Astrocyte of the hippocampus (primary cell): ENCODE data around the gene KANSL1L.

Experiments
- DNase-seq: peaks from one replicate; pipeline ENCODE4 v3.0.0; 2011; ENCODE audit warnings: low read depth, low spot score

Gene KANSL1L

DNA sequence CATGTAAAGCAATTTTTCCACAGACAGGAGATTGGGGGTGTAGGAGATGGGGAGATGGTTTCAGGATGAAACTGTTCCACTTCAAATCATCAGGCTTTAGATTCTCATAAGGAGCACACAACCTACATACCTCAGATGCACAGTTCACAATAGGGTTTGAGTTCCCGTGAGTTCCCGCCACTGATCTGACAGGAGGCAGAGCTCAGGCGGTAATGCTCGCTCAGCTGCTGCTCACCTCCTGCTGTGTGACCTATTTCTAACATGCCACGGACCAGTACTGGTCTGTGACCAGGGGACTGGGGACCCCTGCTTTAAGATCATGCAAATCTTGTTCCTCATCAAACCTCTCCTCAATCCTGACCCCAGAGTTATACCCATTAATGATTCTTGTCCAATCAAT lies 98.7 kb downstream of the KANSL1L start:
- DNase-seq = no peak

DNA sequence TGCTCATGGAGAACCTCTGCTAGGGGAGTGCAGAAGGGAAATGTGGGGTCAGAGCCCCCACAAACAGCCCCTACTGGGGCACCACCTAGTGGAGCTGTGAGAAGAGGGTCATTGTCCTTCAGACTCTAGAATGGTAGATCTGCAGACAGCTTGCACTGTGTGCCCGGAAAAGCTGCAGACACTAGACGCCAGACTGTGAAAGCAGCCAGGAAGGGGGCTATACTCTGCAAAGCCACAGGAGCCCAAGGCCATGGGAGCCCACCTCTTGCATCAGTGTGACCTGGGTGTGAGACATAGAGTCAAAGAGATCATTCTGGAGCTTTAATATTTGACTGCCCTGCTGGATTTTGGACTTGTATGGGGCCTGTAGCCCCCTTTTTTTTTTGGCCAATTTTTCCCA lies 107.9 kb downstream of the KANSL1L start:
- no peak for DNase-seq

DNA sequence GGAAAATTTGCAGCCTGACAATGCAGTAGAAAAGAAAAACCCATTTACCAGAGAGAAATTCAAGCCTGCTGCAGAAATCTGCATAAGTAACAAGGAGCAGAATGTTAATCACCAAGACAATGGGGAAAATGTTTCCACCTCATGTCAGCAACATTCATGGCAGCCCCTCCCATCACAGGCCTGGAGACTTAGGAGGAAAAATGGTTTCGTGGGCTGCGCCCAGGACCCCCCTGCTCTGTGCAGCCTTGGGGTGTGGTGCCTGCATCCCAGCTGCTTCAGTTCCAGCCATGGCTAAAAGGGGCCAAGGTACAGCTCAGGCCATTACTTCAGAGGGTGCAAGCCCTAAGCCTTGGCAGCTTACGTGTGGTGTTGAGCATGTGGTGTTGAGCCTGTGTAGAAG lies 115.4 kb downstream of the KANSL1L start:
- no peak for DNase-seq

DNA sequence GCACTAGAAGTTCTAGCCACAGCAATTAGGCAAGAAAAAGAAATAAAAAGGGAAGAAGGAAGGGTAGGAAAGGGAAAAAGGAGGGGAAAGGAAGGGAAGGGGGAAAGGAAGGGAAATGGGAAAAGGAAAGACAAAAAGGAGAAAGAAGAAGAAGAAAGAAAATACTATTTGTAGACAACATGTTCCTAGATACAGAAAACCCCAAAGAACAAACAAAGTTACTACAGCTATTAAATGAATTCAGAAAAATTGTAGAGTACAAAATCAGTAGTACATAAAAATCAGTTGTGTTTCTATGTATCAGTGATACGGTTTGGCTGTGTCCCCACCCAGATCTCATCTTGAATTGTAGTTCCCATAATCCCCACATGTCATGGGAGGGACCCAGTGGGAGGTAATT lies 116.5 kb downstream of the KANSL1L start:
- DNase-seq = no peak

DNA sequence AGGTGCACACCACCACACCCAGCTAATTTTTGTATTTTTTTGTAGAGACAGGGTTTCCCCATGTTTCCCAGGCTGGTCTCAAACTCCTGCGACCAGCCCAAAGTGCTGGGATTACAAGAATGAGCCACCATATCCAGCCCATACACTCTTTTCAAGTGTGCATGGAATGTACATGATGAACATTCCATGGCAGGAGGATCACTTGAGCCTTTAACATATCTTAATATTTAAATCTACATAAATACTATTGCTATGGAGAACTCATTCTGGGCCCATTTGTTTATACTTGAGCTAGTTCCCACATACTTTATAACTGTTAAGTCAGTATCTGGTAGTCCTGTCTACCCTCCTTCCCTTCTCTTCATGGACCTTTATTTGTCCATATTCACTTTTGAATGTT lies 120.3 kb downstream of the KANSL1L start:
- no peak for DNase-seq

DNA sequence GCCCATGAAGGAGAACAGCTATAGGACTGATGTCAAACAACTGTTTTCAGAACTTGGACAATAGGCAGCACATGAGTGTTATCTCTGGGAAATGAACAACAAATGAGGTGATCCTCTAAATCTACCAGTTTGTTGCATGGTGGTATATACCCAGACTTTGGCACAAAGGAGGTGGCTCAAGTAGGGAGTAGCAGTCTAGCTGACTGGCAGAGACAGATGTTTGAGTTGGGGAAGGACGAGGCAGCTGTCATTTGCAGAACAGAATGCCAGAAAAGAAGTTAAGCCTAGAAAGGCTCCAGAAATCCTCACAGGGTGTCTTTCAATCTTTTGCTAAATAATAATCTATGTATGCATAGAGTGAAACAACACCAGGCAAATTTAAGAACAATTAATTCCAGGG lies 121.4 kb downstream of the KANSL1L start:
- DNase-seq = no peak

DNA sequence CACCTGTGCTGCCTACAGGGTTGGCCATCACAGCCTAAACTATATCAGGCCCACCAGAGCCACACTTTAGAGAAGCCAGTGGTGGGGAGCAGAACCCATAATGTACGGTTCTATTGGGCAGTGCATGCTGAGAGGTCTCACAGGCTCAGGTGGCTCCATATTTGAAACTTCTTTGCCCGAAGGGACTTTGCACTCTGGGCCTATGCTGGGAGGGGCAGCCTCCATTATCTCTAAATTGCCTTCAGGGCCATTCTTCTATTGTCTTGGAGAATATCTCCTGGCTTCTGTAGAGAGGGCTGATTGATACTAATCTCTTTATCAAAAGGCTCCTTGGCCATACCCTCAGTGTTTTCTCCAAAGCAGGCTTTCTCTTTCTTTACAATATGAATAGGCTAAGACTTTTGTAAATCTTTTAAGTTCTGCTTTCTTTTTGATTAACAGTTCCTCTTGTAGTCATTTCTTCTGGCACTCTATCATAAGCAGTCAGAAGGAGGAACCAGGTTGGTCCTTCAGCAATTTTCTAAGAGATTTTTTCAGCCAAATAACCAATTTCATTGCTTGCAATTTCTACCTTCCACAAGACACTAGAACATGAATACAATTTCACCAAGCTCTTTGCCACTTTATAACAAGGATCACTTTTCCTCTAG lies 124.2 kb downstream of the KANSL1L start:
- DNase-seq = no peak

DNA sequence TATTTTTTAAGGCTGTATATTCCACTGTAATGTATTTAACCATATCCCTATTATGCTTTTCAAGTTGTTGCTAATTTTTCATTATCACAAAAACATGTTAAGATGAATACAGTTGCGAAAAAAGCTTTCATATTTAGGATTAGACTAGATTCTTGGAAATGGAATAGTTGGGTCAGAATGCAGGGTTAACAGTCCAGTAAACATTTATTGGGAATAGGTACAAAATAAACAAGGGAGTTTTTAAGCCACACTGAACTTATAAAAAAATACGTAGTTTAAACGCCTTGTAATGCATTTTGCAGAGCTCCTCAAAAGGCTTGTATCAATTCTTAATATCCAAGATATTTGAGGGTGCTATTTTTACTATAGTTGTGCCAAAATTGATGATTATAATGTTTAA lies 133.1 kb downstream of the KANSL1L start:
- DNase-seq = no peak

DNA sequence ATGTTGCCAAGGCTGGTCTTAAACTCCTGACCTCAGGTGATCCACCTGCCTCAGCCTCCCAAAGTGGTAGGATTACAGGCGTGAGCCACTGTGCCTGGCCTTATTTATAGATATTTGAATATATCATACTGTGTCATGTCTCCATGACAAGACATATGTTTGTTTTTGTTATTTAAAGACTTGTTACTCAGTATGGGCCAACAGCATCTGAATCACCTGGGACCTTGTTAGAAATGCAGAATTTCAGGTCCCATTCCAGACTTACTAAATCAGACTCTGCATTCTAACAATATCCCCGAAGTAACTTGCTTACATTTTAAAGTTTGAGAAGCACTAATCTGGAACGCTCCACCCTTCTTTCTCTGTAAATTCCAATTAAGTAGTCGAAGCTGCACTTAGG lies 135.5 kb downstream of the KANSL1L start:
- DNase-seq = no peak

DNA sequence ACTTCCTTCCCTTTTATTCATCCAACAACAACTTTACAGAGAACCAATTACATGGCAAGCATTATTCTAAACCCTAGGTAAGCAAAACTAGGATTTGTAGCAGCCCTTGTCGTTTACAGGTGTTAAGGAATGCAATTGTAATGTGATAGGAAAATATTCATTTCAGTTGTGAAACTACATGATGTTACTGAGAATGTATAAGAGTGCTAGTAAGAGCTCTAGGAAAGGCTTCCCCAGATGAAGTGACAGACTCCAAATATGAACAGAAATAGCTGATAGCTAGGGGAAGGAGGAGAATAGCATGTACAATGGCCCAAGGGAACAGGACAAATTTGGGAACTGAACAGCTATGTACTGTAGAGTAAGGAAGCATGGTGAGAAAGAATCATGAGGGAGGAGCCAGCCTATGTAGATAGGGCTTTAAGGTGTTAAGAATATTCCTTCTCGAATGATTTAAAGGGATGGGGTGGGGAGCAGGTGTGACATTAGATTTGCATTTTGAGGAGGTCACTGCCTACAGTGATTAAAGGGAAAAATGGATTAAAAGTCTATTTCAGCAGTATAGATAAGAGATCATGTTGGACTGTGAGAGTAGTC lies 137.0 kb downstream of the KANSL1L start:
- no peak for DNase-seq

DNA sequence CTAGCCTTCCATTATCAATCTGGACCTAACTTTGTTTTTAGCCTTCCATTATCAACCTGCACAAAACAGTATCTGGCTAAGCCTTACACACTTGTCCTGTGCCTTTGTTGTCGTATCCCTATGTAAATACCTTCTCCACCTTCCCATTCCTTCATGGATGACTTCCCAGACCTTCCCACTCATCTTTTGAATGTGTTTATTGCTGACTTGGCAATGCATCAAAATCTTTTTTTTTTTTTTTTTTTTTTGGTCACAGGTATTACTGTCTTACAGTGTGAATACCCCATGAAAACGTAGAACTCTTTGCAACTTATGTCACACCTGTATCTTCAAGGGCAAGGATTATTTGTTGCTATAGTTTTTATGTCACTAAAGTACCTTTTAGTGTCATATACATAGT lies 143.0 kb downstream of the KANSL1L start:
- no peak for DNase-seq

DNA sequence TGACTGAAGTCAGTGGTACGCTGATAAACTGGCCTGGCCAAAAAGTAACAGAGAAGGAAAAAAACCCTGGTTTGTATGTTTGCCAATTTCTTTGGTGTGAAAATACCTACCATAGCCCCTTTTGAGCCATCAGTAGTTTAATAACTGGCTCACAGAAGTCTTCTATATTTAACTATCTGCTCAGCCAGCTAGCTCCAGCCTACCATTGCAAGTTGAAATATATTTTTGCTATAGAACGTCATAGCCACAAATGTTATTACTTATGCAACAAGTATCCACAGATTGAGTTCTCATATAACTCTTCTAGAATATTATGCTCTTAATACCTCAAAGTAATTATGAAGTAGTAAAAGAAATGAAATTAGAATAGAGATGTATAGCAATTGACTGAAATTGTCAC lies 143.6 kb downstream of the KANSL1L start:
- no peak for DNase-seq

DNA sequence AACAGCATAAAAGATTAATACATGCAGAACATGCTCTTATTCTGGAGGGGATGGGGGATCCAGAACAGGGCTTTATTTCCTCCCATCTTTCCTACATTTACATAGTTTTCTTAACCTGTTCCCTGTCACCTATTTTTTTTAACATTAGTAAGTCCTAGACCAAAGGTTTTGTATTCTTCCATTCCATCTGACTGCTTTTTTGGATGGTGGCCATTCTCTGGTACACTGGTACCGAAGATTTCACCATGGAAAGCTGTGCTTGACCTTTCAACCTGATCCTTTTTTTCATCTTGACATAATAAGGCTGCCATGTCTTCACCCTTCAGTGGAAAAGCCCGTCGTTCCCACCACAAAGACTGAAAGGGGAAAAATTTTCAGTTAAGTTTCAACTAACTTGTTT lies 148.4 kb downstream of the KANSL1L start:
- DNase-seq = no peak

DNA sequence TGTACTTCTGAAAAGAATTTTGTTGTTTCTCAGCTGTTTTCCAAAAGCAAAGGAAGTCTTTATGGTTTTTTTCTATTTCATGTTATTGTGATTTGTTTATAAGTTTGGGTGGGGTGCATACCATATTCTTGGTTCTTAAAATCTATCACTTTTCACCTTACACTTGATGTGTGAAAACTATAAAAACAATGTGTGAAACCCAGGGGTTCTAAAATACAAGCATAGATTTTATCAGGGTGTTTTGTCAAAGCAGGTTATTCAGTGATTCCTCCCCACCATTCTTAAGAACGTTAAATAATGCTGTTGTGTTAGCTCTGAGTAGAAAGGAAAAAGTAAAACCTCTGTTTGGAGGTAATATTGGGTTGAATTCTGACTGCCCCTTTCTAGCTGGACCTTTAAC lies 151.1 kb downstream of the KANSL1L start:
- DNase-seq = no peak

DNA sequence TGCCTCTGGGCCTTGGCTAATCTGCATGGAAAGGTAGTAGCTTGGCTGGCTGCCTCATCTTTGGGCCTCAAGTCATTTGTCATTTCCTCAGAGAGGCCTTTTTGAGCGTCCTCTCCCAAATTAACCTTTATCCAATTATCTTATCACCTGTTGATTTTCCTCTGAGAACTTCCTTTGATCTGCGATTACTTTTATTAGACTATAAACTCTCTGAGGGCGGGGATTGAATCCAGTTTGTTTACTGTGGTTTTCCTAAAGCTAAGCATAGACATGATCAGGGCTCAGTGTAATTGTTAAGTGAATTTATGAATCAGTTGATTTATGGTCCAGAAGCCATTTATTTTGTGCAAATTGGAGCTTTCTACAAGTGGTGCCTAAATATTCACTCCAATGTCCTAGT lies 161.3 kb downstream of the KANSL1L start:
- DNase-seq = no peak

DNA sequence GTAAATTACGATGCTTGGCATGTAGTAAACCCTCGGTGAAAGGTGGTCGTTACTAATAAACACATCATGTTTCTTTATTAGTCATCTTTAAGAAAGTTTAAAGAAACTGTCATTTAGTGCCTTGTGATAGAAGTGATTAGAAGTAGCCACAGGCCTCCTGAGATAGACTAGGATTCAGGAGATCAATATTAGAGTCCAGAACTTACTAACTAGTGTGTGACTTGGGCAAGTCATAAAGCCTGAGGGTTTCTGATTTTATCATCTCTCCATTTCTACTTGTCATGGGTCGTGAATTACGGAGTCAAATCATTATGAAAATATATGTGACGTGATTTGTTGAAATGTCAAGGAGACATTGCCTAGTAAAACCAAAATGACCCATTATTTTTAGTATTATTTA lies 162.1 kb downstream of the KANSL1L start:
- DNase-seq = no peak

DNA sequence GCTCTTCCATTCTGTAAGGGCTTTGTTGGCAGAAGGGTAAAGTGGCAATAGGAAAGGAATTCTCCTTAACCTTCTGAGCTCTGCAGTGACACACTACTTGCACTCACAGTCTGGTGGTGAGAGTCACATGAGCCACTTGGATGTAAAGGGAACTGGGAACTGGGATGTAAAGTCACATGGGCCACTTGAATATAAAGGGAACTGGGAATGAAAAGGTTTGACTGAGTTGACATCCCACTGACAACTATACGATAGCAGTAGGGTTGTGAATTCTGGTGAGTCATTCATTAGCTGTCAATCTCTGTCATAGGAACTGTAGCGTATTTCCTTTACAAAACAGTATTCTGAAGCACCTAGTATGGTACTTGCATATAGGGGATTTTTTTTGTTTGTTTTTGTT lies 163.3 kb downstream of the KANSL1L start:
- peak; percentile 32 for DNase-seq

DNA sequence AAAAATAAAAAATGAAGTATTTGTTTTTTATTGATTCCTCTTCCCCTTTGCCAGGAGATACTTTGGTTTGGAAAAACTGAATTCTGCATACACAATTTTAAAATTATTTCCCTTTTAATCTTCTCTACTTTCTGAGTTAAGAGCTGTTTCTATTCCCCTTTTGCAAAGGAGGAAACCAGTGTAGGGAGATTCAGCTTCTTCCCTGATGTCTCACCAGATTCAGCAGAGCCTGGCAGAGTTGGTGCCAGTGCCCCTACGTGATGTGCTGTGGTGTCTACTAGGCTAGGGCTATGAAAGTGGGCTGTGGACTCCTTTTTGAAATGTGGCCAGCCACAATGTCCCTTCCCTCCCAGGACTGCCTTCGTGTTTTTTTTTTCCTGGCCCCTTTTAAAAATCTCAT lies 166.3 kb downstream of the KANSL1L start:
- no peak for DNase-seq

DNA sequence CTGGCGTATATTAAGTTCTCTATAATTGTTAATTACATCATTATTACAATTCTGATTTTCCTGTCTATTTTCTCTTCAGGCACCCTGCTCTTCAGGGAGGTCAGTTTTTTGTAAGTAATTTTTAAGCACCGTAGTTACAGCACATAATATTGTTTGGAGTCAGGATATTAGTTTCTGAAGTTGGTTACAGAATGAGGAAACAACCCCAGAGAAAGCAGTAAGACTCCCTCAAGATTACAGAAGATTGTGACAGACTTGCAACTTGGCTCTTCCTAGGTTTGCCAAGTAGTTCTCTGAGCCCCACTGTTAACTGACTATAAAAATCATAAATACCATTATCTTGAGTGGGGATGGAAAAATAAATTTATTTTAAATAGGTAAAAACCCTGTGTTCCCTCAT lies 167.8 kb downstream of the KANSL1L start:
- no peak for DNase-seq

DNA sequence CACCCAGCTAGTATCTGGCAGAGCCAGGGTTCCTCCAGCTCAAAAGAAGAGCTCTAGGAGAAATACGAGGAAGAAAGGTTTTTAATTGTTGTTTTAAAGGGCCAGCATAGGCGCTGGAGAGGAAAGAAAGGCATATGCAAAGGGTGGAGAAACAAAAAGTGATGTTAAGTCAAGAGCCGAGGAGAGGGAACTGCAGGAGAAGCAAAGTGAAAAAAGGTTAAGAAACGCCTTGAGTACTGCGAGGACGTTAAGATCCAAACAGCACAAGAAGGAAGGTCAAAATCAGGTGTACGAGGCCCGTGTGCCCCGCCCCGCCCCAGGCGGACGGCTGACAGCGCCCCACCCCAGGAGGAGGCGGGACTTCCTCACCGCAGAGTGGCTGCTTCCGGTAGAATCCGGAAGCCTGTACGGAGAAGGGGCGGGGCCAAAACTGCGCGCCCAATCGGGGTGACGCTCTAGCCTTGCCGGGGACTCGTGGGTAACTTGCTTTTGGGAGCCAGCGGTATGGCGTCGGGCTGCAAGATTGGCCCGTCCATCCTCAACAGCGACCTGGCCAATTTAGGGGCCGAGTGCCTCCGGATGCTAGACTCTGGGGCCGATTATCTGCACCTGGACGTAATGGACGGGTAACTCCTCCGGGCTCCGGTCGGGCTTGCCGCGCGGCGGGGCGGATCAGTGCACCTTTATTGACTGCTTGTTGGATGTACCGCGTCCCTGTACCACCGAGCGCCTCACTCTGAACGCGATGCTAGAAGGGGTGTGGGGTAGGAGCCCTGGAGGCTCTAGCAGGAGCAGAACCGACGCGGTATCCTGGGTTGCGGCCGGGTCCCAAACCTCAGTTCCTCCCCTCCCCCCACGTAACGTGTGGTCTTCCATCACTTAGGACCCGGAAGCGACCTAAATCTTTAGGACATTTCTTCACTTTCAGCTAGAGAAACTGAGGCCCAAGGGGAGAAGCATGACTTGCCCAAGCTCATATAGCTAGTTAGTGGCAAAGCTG lies 168.8 kb downstream of the KANSL1L start, which contains the start of gene RPE:
TSS of gene RPE (plus strand) at position 481 of the 1,000 bp plus-strand sequence. CDS start at position 505, 24 bp downstream.
- peak; percentile 98 for DNase-seq

DNA sequence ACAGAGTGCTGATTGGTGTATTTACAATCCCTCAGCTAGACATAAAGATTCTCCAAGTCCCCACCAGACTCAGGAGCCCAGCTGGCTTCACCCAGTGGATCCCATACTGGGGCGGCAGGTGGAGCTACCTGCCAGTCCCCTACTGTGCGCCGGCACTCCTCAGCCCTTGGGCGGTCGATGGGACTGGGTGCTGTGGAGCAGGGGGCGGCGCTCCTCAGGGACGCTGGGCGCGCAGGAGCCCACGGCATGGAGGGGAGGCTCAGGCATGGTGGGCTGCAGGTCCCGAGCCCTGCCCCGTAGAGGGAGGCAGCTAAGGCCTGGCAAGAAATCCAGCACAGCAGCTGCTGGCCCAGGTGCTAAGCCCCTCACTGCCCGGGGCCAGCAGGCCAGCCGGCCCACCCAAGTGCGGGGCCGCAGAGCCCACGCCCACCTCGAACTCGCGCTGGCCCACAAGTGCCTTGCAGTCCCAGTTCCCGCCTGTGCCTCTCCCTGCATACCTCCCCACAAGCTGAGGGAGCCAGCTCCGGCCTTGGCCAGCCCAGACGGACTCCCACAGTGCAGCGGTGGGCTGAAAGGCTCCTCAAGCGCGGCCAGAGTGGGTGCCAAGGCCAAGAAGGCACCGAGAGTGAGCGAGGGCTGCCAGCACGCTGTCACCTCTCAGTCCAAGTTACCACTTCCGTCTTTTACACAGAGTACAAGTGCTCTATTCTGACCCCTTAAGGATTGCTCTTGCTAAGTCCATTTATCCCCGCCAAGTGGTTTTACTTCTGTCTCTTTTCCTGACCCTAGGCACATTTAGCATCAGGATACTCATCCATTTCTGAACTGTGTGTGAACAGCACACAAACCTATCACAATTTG lies 170.5 kb downstream of the KANSL1L start:
- DNase-seq = no peak

DNA sequence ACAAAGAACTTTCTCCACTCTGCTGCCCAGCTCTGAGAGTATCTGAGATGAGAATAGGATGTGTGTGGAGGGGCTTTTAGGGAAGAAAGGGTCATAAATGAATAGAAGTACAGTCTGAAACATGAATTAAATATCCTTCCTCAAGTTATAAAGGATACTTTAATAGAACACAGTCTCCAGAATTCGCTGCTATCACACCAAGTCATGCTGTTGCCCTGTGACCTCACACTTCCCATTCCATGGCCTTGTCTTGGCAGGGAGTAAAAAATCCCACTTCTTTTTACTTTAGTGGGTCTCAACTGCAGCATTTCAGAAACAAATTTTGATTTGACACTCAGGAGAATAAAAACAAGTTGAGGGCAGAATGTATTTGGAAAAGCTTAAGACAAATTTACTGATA lies 172.6 kb downstream of the KANSL1L start:
- no peak for DNase-seq
